ENCODE measurements around the gene YTHDF1. TPM values are rescaled to one million over a fixed set of nuclear protein-coding genes. Genes with fewer than 3 reads are reported as not detected.
A peak's percentile ranks its signal among the peaks of the same experiment; 100 is the strongest.

Gene YTHDF1
- total RNA-seq, 2 donors from 2014 or later = 15.8 to 16.2 TPM

GRCh38 chr20:63186084-63186483 lies 29.8 kb downstream of the YTHDF1 start:
- ATAC-seq (no peak), DNase-seq (no peak)
- Histone ChIP-seq H3K27me3 (peaks cover 0 to 6% of the 10 kb centered on the region in 2 donors), H3K4me1 (no peaks in the 10 kb centered on the region), H3K36me3 (replicated peaks in 1 of 2; ENCODE audit: insufficient read depth in 1 of 2, low read depth in 2 of 2) (no peaks in the 10 kb centered on the region), H3K27ac (no peak overlapping the region), H3K9me3 (no peaks in the 10 kb centered on the region), H3K4me3 (no peak overlapping the region)
- intact Hi-C loops (cut with DNase I) = no loop called here
- TF ChIP-seq CTCF (IDR thresholded peaks at IDR 0.05) (no peak), POLR2A (IDR thresholded peaks at IDR 0.05) (no peak)
- WGBS, 2 donors = 87 to 88% methylated on average over 8 of the region's 8 CpGs

GRCh38 chr20:63185215-63185796 lies 30.6 kb downstream of the YTHDF1 start:
- H3K9me3 ChIP-seq = no peaks in the 10 kb centered on the region
- DNase-seq (no peak), ATAC-seq (no peak)
- H3K36me3 ChIP-seq (replicated peaks in 1 of 2; ENCODE audit: insufficient read depth in 1 of 2, low read depth in 2 of 2) = no peaks in the 10 kb centered on the region
- peaks cover 0 to 13% of the 10 kb centered on the region in 2 donors for H3K27me3 ChIP-seq
- TF ChIP-seq POLR2A (IDR thresholded peaks at IDR 0.05) = no peak
- TF ChIP-seq CTCF (IDR thresholded peaks at IDR 0.05) = no peak
- H3K4me1 ChIP-seq = no peaks in the 10 kb centered on the region
- intact Hi-C loops (cut with DNase I) = no loop called here
- no peak overlapping the region for H3K27ac ChIP-seq
- WGBS, 2 donors = 73 to 83% methylated on average over 13 to 21 of the region's 21 CpGs
- H3K4me3 ChIP-seq = no peak overlapping the region

GRCh38 chr20:63183422-63184146 lies 32.3 kb downstream of the YTHDF1 start:
- Histone ChIP-seq H3K27me3 (peaks cover 0 to 28% of the 10 kb centered on the region in 2 donors), H3K9me3 (no peaks in the 10 kb centered on the region), H3K4me3 (no peak overlapping the region), H3K4me1 (peaks cover 10% of the 10 kb centered on the region), H3K36me3 (replicated peaks in 1 of 2; ENCODE audit: insufficient read depth in 1 of 2, low read depth in 2 of 2) (no peaks in the 10 kb centered on the region), H3K27ac (no peak overlapping the region)
- intact Hi-C loops (cut with DNase I) = no loop called here
- DNase-seq = peak; percentile 32 to 57 (median 47)
- 39 to 75% methylated on average over 4 to 13 of the region's 13 CpGs for WGBS, 2 donors
- no peak for TF ChIP-seq POLR2A (IDR thresholded peaks at IDR 0.05)
- TF ChIP-seq CTCF (IDR thresholded peaks at IDR 0.05) = peak; percentile 51 to 69 (median 66)
- peak; percentile 53 for ATAC-seq

- no peaks in the 10 kb centered on the region for H3K36me3 ChIP-seq (replicated peaks in 1 of 2; ENCODE audit: insufficient read depth in 1 of 2, low read depth in 2 of 2)
- ATAC-seq = no peak
- no peaks in the 10 kb centered on the region for H3K9me3 ChIP-seq
- H3K27ac ChIP-seq = no peak overlapping the region
- 36 to 40% methylated on average over 1 to 9 of the region's 9 CpGs for WGBS, 2 donors
- H3K4me1 ChIP-seq = peaks cover 15% of the 10 kb centered on the region
- no peak overlapping the region for H3K4me3 ChIP-seq
- no peak for TF ChIP-seq POLR2A (IDR thresholded peaks at IDR 0.05)
- TF ChIP-seq CTCF (IDR thresholded peaks at IDR 0.05) = no peak
- DNase-seq = no peak
- intact Hi-C loops (cut with DNase I) = no loop called here
- H3K27me3 ChIP-seq = peaks cover 0 to 33% of the 10 kb centered on the region in 2 donors
These were observed 33.0 kb downstream of the YTHDF1 start for GRCh38 chr20:63182946-63183415.
